Esophagus muscularis mucosa (tissue), 3 donors: ENCODE results near the gene MYOF.

Source experiments
- CTCF ChIP-seq, 3 experiments: fragments of 200-600 bp in 2 of 3; fragments of 450-650 bp in 1 of 3; sonication (generic) in 2 of 3; IDR thresholded peaks; one replicate each; pipeline ENCODE4 v1.5.1; 2017 to 2019; ENCODE audit warnings: antibody characterized with exemption in 3 of 3, mild to moderate bottlenecking in 2 of 3, moderate library complexity in 1 of 3
- POLR2AphosphoS5 ChIP-seq, 2 donors: sonication (generic); formaldehyde crosslinking; IDR thresholded peaks; one replicate each; pipeline ENCODE4 v1.6.1; 2017; ENCODE audit warnings: antibody characterized with exemption in 2 of 2

- no peak for TF ChIP-seq CTCF (IDR thresholded peaks at IDR 0.05)
- TF ChIP-seq POLR2AphosphoS5 (IDR thresholded peaks at IDR 0.05), result peak in 1 of 2 donors; percentile 6
Measured at GRCh38 chr10:93422118-93422517, 60.0 kb downstream of the MYOF start.
